ENCODE measurements around the gene UBE2R2. TPM values are rescaled to one million over a fixed set of nuclear protein-coding genes. Genes with fewer than 3 reads are reported as not detected.

The UBE2R2 gene
- total RNA-seq, 1 experiment from 2014 or later: 52.1 TPM

DNA sequence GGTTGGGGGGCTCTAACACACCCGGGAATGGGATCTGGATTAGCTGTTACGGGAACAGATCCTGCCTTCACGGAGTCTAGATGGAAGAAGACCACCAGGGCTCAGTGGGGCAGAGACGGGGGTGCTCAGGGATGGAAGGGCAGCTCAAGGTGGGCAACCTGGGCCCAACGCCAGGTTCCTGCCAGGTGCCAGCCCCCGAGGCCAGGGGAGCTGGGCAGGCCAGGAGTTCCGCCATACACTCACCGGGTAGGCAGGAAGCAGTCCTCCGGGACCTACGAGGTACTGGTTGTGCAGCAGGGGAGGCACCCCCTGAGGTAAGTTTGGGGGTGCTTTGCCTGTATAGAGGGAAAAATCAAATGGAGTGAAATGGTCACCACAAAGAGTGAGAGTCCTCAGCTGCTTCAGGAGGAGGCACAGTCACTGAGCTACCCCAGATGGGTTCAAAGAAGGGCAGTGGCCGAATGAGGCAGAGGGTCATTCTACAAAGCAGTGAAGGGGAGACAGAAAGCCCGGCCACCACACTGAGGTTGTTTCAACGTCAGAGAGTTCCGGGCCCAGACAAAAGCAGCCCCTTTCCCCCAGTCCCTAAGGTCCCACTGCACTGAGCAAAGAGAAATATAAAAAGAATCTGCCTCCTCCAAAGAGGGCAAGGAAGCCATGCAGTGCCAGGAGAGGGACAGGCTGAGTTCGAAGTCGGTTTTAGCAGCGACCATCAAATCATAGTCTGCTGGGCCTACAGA is 110.0 kb downstream of the UBE2R2 start:
- TF ChIP-seq, protein P1, sequence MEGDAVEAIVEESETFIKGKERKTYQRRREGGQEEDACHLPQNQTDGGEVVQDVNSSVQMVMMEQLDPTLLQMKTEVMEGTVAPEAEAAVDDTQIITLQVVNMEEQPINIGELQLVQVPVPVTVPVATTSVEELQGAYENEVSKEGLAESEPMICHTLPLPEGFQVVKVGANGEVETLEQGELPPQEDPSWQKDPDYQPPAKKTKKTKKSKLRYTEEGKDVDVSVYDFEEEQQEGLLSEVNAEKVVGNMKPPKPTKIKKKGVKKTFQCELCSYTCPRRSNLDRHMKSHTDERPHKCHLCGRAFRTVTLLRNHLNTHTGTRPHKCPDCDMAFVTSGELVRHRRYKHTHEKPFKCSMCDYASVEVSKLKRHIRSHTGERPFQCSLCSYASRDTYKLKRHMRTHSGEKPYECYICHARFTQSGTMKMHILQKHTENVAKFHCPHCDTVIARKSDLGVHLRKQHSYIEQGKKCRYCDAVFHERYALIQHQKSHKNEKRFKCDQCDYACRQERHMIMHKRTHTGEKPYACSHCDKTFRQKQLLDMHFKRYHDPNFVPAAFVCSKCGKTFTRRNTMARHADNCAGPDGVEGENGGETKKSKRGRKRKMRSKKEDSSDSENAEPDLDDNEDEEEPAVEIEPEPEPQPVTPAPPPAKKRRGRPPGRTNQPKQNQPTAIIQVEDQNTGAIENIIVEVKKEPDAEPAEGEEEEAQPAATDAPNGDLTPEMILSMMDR (conservative IDR thresholded peaks at IDR 0.05): no peak
- Mint-ChIP-seq H3K36me3 (ENCODE audit: insufficient read depth in 1 of 3, low read depth in 3 of 3) (peaks cover 39 to 93% (median 77%) of the 10 kb centered on the region in 3 experiments; a peak in 6 of 7 replicates), H3K27me3 (ENCODE audit: low read depth) (peaks cover 1% of the 10 kb centered on the region; the same call in 1 of the 2 replicates), H3K4me1 (peaks cover 3 to 16% of the 10 kb centered on the region in 2 experiments; a peak in 2 of 4 replicates), H3K4me3 (no peak overlapping the region), H3K9me3 (no peaks in the 10 kb centered on the region; a peak in 1 of 5 replicates), H3K27ac (peak overlapping the region in 2 of 3 experiments; percentile 70 to 98; a peak in 4 of 7 replicates)
- Histone ChIP-seq H2BK12ac (ENCODE audit: insufficient read length, low read depth, low read length) (no peak overlapping the region), H3K18ac (ENCODE audit: insufficient read length, low read depth, low read length) (no peak overlapping the region), H3K9me3 (ENCODE audit: control insufficient read depth, low read depth, low read length) (no peaks in the 10 kb centered on the region), H3K27me3 (ENCODE audit: insufficient read depth, low read length) (peaks cover 2% of the 10 kb centered on the region; the same call in 1 of the 2 replicates), H4K20me1 (ENCODE audit: control insufficient read depth, insufficient read depth, insufficient read length) (no peaks in the 10 kb centered on the region), H2AFZ (ENCODE audit: low read length) (no peak overlapping the region), H2BK120ac (ENCODE audit: low read depth, low read length, poor library complexity, severe bottlenecking) (no peak overlapping the region), H4K91ac (ENCODE audit: insufficient read length, low read depth, low read length) (no peak overlapping the region), H3K56ac (ENCODE audit: insufficient read length, low read depth, low read length) (no peak overlapping the region), H3K27ac (ENCODE audit: insufficient read length, low read depth, low read length) (no peak overlapping the region), H4K8ac (replicated peaks; ENCODE audit: insufficient read length, low read depth, low read length) (no peak overlapping the region), H3K79me1 (ENCODE audit: insufficient read depth, low read depth, low read length, poor library complexity, severe bottlenecking) (no peaks in the 10 kb centered on the region), H3K9ac (ENCODE audit: extremely low read depth, insufficient read length, low read length) (no peak overlapping the region), H3K4ac (ENCODE audit: low read depth, low read length) (no peak overlapping the region), H3K79me2 (ENCODE audit: insufficient read depth, low read length) (no peaks in the 10 kb centered on the region), H3K23ac (ENCODE audit: insufficient read length, low read depth, low read length) (no peak overlapping the region), H3T11ph (ENCODE audit: low read length) (no peak overlapping the region), H3K23me2 (ENCODE audit: insufficient read length, low read depth, low read length, poor library complexity, severe bottlenecking) (no peaks in the 10 kb centered on the region), H2AK5ac (ENCODE audit: insufficient read length, low read length) (no peak overlapping the region), H3K14ac (ENCODE audit: insufficient read depth, low read length) (no peak overlapping the region), H2BK5ac (ENCODE audit: insufficient read length, low read length) (no peak overlapping the region), H3K4me2 (ENCODE audit: insufficient read depth, insufficient read length, low read length) (no peak overlapping the region), H4K5ac (ENCODE audit: insufficient read length, low read depth, low read length) (no peak overlapping the region), H3K4me1 (ENCODE audit: insufficient read depth, low read length) (no peaks in the 10 kb centered on the region), H2BK15ac (ENCODE audit: low read depth, low read length) (no peak overlapping the region), H2BK20ac (ENCODE audit: low read depth, low read length, poor library complexity, severe bottlenecking) (no peak overlapping the region)
- DNase-seq: no peak
- WGBS (ENCODE audit: extremely low coverage, insufficient read length, low lambda C conversion rate): no CpG with 5 or more reads among the region's 17 CpGs
